GM12878 (cell line): ENCODE measurements around the gene WDR59. TPM values are rescaled to one million over a fixed set of nuclear protein-coding genes. Genes with fewer than 3 reads are reported as not detected.

Experiments
- ATAC-seq: fragments of 200-7000 bp; cut with Tn5 transposase; 3 replicates; pipeline ENCODE4 v1.9.1; 2020; ENCODE audit warnings: mild to moderate bottlenecking, moderate library complexity
- BruUV-seq: library from RNA; stranded (reverse); fragments of 400-500 nt; replicated peaks from 2 replicates; lab custom pipeline; 2021; lab: Mats Ljungman, UMichigan
- CTCF ChIA-PET: fragments of 300-600 bp; sonication (Branson Sonifier 250); formaldehyde crosslinking; extraction: SDS; loops from one replicate; lab custom pipeline; 2021; ENCODE audit warnings: inconsistent platforms; lab: Yijun Ruan, JAX
- POLR2A ChIA-PET: fragments of 350-600 bp; formaldehyde crosslinking; extraction: SDS; loops from one replicate; lab custom pipeline; 2021; ENCODE audit warnings: inconsistent platforms; lab: Charles Lee
- RAD21 ChIA-PET: fragments of 300-600 bp; sonication (Branson Sonifier 250); formaldehyde crosslinking; loops from one replicate; lab custom pipeline; 2023; ENCODE audit warnings: antibody characterized with exemption; ENCODE audit not compliant: unreplicated experiment; lab: Charles Lee
- SMC1A ChIA-PET: fragments of 300-600 bp; sonication (Branson Sonifier 250); formaldehyde crosslinking; loops from one replicate; lab custom pipeline; 2023; ENCODE audit not compliant: unreplicated experiment, uncharacterized antibody; lab: Charles Lee
- DNase-seq: peaks from one replicate; pipeline ENCODE4 v3.0.0-alpha.2; 2011; ENCODE audit warnings: low read depth, low spot score
- FAIRE-seq: peaks from 3 replicates; lab custom pipeline; 2011; peaks lifted over from hg19 to GRCh38; lab: Jason Lieb, UNC
- H2AFZ ChIP-seq: 2 replicates; pipeline ENCODE4 v1.6.0; 2011; ENCODE audit warnings: low read depth, low read length, control low read depth; ENCODE audit not compliant: control insufficient read depth
- H3K27ac ChIP-seq: 2 replicates; pipeline ENCODE4 v1.5.1; 2011; ENCODE audit warnings: control low read depth; ENCODE audit not compliant: control insufficient read depth, insufficient read depth
- H3K27me3 ChIP-seq, 2 experiments: replicated peaks in 1 of 2; 2 replicates each; pipeline versions ENCODE4 v1.6.0 to v1.6.1; 2011; ENCODE audit warnings: low read length in 1 of 2; ENCODE audit not compliant: control insufficient read depth in 2 of 2, insufficient read depth in 2 of 2
- H3K36me3 ChIP-seq, 2 experiments: 2 replicates each; pipeline ENCODE4 v1.5.1; 2011; ENCODE audit warnings: low read length in 1 of 2; ENCODE audit not compliant: control insufficient read depth in 2 of 2, insufficient read depth in 2 of 2
- H3K4me1 ChIP-seq: 2 replicates; pipeline ENCODE4 v1.6.1; 2011; ENCODE audit warnings: mild to moderate bottlenecking, low read length, moderate library complexity, mixed read lengths; ENCODE audit not compliant: control insufficient read depth, insufficient read depth
- H3K4me2 ChIP-seq: 2 replicates; pipeline ENCODE4 v1.6.0; 2011; ENCODE audit warnings: control low read depth; ENCODE audit not compliant: control insufficient read depth, insufficient read depth
- H3K4me3 ChIP-seq: fragments of 200-600 bp; sonication (generic); 2 replicates; pipeline ENCODE4 v1.5.1; 2016
- H3K79me2 ChIP-seq: 2 replicates; pipeline ENCODE4 v1.6.0; 2011; ENCODE audit warnings: low read length; ENCODE audit not compliant: control insufficient read depth, insufficient read depth
- H3K9ac ChIP-seq: 2 replicates; pipeline ENCODE4 v1.8.0; 2011; ENCODE audit warnings: low read length, control low read depth, mixed read lengths; ENCODE audit not compliant: control insufficient read depth, insufficient read depth
- H3K9me3 ChIP-seq: replicated peaks from 3 replicates; pipeline ENCODE4 v1.5.1; 2011; ENCODE audit warnings: mild to moderate bottlenecking, low read length; ENCODE audit not compliant: control insufficient read depth, insufficient read depth
- H4K20me1 ChIP-seq: 2 replicates; pipeline ENCODE4 v1.6.0; 2011; ENCODE audit not compliant: control insufficient read depth, insufficient read depth
- CBX3 ChIP-seq: fragments of 200-600 bp; sonication (generic); IDR thresholded peaks from 2 replicates; pipeline ENCODE4 v1.6.1; 2016; ENCODE audit warnings: low read depth, borderline replicate concordance
- CHD1 ChIP-seq: IDR thresholded peaks from 2 replicates; pipeline ENCODE4 v1.6.1; 2012; ENCODE audit warnings: low read depth, low read length, improper control_type of control experiment
- EZH2 ChIP-seq: IDR thresholded peaks from 2 replicates; pipeline ENCODE4 v1.6.1; 2012; ENCODE audit warnings: low read depth, mild to moderate bottlenecking, control low read depth, inconsistent platforms, low read length, borderline replicate concordance; ENCODE audit not compliant: control insufficient read depth
- FOXM1 ChIP-seq: IDR thresholded peaks from 2 replicates; pipeline ENCODE4 v1.6.1; 2012; ENCODE audit warnings: low read depth, mild to moderate bottlenecking, inconsistent platforms, low read length, moderate library complexity
- KLF5 ChIP-seq: fragments of 450-650 bp; IDR thresholded peaks from 2 replicates; pipeline ENCODE4 v1.6.1; 2014; ENCODE audit warnings: mild to moderate bottlenecking; ENCODE audit not compliant: partially characterized antibody
- NFYB ChIP-seq: IDR thresholded peaks from 2 replicates; pipeline ENCODE4 v1.6.1; 2011; ENCODE audit warnings: low read depth, mild to moderate bottlenecking, low read length, improper control_type of control experiment, moderate library complexity; ENCODE audit not compliant: insufficient read depth
- NR2C1 ChIP-seq: fragments of 450-650 bp; IDR thresholded peaks from 2 replicates; pipeline ENCODE4 v1.6.1; 2017; ENCODE audit warnings: antibody characterized with exemption, mild to moderate bottlenecking, moderate library complexity
- NRF1 ChIP-seq: conservative IDR thresholded peaks from 2 replicates; pipeline ENCODE4 v1.6.1; 2011; ENCODE audit warnings: mild to moderate bottlenecking, low read depth, low read length, improper control_type of control experiment
- POLR2A ChIP-seq: IDR thresholded peaks from 2 replicates; pipeline ENCODE4 v1.6.1; 2011; ENCODE audit warnings: low read depth, mild to moderate bottlenecking, low read length
- STAT3 ChIP-seq: IDR thresholded peaks from 2 replicates; pipeline ENCODE4 v1.6.1; 2011; ENCODE audit warnings: low read depth, low read length, improper control_type of control experiment
- TCF7 ChIP-seq: IDR thresholded peaks from 2 replicates; pipeline ENCODE4 v1.6.1; 2014; ENCODE audit warnings: antibody characterized with exemption, borderline replicate concordance
- ZNF384 ChIP-seq: IDR thresholded peaks from 2 replicates; pipeline ENCODE4 v1.6.1; 2012; ENCODE audit warnings: low read depth, mild to moderate bottlenecking, low read length, improper control_type of control experiment, borderline replicate concordance
- whole genome bisulfite sequencing: methylation state at CpG from one replicate; pipeline ENCODE4 v1.1.6; 2016; ENCODE audit warnings: low lambda C conversion rate; ENCODE audit not compliant: insufficient replicate concordance, insufficient coverage; ENCODE audit errors: missing lambda C conversion rate; 5-methylcytosine and 5-hydroxymethylcytosine counted together
- in situ Hi-C: fragments of 300-500 bp; cut with MboI; formaldehyde crosslinking; loops from 9 replicates; pipeline ENCODE4 v1.14.3; 2018; ENCODE audit warnings: mixed read lengths
- intact Hi-C: fragments of 100-400 bp; cut with micrococcal nuclease; formaldehyde crosslinking; loops from one replicate; pipeline ENCODE4 v1.14.2; 2022; ENCODE audit not compliant: unreplicated experiment
- polyA plus RNA-seq, 11 experiments: library from polyadenylated mRNA; depleted of rRNA in 4 of 11; unstranded in 6 of 11; stranded (reverse) in 5 of 11; fragments of >200 nt; fragmentation: Nextera tagmentation in 4 of 11; fragmentation: Illumina TruSeq in 1 of 11; extraction: Ambion mirVana in 4 of 11; extraction: Trizol in 1 of 11; gene quantifications; 1 replicate in 1 of 11; 2 replicates in 10 of 11; pipeline versions ENCODE4 v1.2.1 to v1.2.3, GENCODE V29; 2011 to 2016; ENCODE audit warnings: inconsistent platforms in 2 of 11, missing spikeins in 2 of 11, low read depth in 1 of 11
- total RNA-seq, 4 experiments: library from RNA; depleted of rRNA in 3 of 4; stranded (reverse); fragments of >200 nt in 3 of 4; fragmentation: Illumina TruSeq in 1 of 4; extraction: Trizol in 1 of 4; gene quantifications; 2 replicates each; pipeline versions ENCODE4 v1.2.1 to v1.2.3, GENCODE V29; 2013 to 2021
- TF ChIP-seq, protein P1 (sequence below): IDR thresholded peaks from 2 replicates; pipeline ENCODE4 v1.6.1; 2012; ENCODE audit warnings: improper control_type of control experiment, low read depth, low read length; ENCODE audit not compliant: insufficient replicate concordance
- TF ChIP-seq, protein P2 (sequence below): IDR thresholded peaks from 2 replicates; pipeline ENCODE4 v1.6.1; 2012; ENCODE audit warnings: low read depth, low read length, improper control_type of control experiment
- TF ChIP-seq, protein P3 (sequence below): fragments of 450-650 bp; IDR thresholded peaks from 2 replicates; pipeline ENCODE4 v1.6.1; 2017; ENCODE audit warnings: low read depth, mild to moderate bottlenecking, moderate library complexity
- TF ChIP-seq, protein P4 (sequence below): IDR thresholded peaks from 2 replicates; pipeline ENCODE4 v1.6.1; 2012; ENCODE audit warnings: low read depth, low read length, improper control_type of control experiment

WDR59 gene
- total and polyA plus RNA-seq, 10 of the 15 experiments (the other 5 are each of a cell fraction or from before 2014, with no cell fraction given) = 9.7 to 78.4 (median 24.5) TPM

DNA sequence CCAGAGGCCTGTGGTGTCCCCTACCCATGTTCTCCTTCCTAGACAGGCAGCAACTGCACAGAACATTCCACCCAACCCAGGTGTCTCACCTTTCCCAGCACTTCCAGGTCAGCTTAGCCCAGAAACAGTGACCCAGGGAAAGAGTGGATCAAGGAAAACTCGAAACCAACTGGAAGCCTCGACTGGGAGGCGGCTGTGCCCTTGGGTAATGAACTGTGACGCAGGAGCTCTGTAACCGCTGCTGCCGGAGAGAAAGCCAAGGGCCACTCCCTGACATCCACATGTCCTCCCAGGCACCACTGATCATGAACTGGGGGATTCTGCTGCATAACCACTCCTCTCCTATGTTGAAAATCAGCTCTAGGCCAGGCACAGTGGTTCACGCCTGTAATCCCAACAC is 34.4 kb downstream of the WDR59 start:
- POLR2A ChIA-PET = no interaction called here
- Histone ChIP-seq H3K4me1 (no peaks in the 10 kb centered on the region), H3K27me3 (no peaks in the 10 kb centered on the region), H3K36me3 (peaks cover 0 to 16% of the 10 kb centered on the region in 2 experiments; a peak in 3 of 4 replicates), H3K79me2 (no peaks in the 10 kb centered on the region), H2AFZ (no peak overlapping the region), H4K20me1 (no peaks in the 10 kb centered on the region), H3K9me3 (no peaks in the 10 kb centered on the region), H3K4me2 (no peak overlapping the region), H3K4me3 (no peak overlapping the region), H3K27ac (no peak overlapping the region), H3K9ac (no peak overlapping the region)
- CTCF ChIA-PET = no interaction called here
- in situ Hi-C loops (no loop called here), intact Hi-C loops (no loop called here)
- RAD21 ChIA-PET = interaction anchor here (1.2 kb wide), 1 partner anchor 194 kb away, joined by 3 read pairs; no protein-coding TSS in a partner anchor
- SMC1A ChIA-PET = no interaction called here
- no peak for ATAC-seq
- no peak for DNase-seq
- no TSS peak for BruUV-seq
- 99% methylated on average over 7 of the region's 7 CpGs for WGBS
- FAIRE-seq = no peak
- TF ChIP-seq TCF7 (no peak), NR2C1 (no peak), NRF1 (no peak), CBX3 (no peak), NFYB (no peak), CHD1 (no peak), FOXM1 (no peak), KLF5 (no peak), POLR2A (no peak), ZNF384 (no peak), EZH2 (no peak), STAT3 (no peak)
- TF ChIP-seq, protein P1, sequence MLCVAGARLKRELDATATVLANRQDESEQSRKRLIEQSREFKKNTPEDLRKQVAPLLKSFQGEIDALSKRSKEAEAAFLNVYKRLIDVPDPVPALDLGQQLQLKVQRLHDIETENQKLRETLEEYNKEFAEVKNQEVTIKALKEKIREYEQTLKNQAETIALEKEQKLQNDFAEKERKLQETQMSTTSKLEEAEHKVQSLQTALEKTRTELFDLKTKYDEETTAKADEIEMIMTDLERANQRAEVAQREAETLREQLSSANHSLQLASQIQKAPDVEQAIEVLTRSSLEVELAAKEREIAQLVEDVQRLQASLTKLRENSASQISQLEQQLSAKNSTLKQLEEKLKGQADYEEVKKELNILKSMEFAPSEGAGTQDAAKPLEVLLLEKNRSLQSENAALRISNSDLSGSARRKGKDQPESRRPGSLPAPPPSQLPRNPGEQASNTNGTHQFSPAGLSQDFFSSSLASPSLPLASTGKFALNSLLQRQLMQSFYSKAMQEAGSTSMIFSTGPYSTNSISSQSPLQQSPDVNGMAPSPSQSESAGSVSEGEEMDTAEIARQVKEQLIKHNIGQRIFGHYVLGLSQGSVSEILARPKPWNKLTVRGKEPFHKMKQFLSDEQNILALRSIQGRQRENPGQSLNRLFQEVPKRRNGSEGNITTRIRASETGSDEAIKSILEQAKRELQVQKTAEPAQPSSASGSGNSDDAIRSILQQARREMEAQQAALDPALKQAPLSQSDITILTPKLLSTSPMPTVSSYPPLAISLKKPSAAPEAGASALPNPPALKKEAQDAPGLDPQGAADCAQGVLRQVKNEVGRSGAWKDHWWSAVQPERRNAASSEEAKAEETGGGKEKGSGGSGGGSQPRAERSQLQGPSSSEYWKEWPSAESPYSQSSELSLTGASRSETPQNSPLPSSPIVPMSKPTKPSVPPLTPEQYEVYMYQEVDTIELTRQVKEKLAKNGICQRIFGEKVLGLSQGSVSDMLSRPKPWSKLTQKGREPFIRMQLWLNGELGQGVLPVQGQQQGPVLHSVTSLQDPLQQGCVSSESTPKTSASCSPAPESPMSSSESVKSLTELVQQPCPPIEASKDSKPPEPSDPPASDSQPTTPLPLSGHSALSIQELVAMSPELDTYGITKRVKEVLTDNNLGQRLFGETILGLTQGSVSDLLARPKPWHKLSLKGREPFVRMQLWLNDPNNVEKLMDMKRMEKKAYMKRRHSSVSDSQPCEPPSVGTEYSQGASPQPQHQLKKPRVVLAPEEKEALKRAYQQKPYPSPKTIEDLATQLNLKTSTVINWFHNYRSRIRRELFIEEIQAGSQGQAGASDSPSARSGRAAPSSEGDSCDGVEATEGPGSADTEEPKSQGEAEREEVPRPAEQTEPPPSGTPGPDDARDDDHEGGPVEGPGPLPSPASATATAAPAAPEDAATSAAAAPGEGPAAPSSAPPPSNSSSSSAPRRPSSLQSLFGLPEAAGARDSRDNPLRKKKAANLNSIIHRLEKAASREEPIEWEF = no peak
- TF ChIP-seq, protein P2, sequence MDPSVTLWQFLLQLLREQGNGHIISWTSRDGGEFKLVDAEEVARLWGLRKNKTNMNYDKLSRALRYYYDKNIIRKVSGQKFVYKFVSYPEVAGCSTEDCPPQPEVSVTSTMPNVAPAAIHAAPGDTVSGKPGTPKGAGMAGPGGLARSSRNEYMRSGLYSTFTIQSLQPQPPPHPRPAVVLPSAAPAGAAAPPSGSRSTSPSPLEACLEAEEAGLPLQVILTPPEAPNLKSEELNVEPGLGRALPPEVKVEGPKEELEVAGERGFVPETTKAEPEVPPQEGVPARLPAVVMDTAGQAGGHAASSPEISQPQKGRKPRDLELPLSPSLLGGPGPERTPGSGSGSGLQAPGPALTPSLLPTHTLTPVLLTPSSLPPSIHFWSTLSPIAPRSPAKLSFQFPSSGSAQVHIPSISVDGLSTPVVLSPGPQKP = no peak
- TF ChIP-seq, protein P3, sequence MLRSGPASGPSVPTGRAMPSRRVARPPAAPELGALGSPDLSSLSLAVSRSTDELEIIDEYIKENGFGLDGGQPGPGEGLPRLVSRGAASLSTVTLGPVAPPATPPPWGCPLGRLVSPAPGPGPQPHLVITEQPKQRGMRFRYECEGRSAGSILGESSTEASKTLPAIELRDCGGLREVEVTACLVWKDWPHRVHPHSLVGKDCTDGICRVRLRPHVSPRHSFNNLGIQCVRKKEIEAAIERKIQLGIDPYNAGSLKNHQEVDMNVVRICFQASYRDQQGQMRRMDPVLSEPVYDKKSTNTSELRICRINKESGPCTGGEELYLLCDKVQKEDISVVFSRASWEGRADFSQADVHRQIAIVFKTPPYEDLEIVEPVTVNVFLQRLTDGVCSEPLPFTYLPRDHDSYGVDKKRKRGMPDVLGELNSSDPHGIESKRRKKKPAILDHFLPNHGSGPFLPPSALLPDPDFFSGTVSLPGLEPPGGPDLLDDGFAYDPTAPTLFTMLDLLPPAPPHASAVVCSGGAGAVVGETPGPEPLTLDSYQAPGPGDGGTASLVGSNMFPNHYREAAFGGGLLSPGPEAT = no peak
- TF ChIP-seq, protein P4, sequence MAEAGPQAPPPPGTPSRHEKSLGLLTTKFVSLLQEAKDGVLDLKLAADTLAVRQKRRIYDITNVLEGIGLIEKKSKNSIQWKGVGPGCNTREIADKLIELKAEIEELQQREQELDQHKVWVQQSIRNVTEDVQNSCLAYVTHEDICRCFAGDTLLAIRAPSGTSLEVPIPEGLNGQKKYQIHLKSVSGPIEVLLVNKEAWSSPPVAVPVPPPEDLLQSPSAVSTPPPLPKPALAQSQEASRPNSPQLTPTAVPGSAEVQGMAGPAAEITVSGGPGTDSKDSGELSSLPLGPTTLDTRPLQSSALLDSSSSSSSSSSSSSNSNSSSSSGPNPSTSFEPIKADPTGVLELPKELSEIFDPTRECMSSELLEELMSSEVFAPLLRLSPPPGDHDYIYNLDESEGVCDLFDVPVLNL = no peak
